HG03066 (cell line): ENCODE data around the gene BTF3L4.
"Not testable (repeated sequence)": the region's sequence is repeated elsewhere in the genome, so short reads cannot be mapped to it uniquely, and the experiment has no call there.

Source experiments
- ATAC-seq: cut with Tn5 transposase; IDR thresholded peaks from one replicate; pipeline ENCODE4 v1.9.1; 2021; ENCODE audit warnings: low read depth; ENCODE audit not compliant: unreplicated experiment

The BTF3L4 gene

DNA sequence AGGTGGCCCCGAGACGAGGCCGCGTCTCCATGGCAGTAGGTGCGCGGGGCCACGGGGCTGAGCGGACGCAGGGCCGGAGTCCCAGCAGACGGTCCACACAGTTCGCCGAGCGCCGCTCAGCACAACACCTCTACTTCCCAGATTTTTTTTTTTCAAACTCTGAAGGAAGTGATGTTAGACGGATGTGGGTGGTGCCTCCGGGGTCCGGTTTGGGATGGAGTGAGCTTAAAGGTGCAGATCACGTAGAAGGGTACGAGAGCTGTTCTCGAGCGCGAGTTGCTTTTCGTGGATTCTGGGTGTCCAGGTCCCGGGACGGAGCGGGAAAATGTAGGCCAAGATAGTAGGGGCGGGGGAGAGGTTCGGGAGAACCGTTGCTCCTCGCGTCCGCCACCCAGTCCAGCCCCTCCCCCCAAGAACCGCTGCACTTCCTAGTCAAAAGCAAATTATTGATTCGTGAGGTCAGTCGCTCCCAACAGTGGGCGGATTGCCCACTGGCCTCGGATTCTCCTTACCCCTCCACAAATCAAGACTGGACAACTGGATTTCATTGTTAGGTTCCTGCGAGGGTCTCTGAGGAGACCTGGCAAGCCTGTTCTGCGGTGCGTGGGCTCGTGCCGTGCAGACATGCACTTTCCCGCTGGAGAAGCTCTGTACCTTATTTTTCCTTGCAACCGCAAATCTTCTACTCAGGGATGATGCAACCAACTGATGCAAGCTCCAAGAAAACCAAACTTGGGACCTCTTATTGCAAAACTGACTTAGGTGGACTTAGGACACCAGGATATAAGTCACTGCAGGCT, 829 bp upstream of the BTF3L4 start, which contains the start of gene TXNDC12:
TXNDC12 (minus strand) TSS at position 126 of the 800 bp plus-strand sequence; CDS start at position 31, 95 bp downstream.
- peak; percentile 49 for ATAC-seq

DNA sequence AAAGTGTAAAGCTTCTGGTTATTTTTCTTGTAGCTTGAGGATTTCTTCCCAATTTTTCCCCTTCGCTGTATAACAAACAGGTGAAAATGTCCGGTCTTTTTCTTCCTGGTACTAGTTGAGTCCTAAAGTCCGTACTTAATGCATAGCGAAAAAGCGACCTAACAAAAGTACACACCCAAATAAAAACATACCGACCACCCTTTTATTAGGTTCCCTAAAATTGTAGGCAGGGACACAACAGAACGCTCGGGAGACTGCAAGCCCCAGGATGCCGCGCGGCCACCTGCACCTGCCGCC, 281 bp upstream of the BTF3L4 start:
- no peak for ATAC-seq

DNA sequence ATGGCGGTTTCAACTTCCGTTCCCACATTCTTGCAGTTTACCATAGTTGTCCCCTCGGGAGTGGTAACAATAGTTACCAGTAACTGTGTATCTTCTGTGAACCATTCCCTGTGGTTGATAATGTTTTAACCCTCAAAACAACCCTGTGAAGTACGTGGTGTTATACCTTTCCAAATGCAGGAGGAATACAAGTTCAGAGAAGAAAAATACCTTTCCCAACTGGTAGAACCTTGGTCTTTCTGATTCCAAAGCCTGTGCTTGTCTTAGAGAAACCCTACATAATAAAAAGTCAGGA, 789 bp downstream of the BTF3L4 start:
- ATAC-seq: no peak

DNA sequence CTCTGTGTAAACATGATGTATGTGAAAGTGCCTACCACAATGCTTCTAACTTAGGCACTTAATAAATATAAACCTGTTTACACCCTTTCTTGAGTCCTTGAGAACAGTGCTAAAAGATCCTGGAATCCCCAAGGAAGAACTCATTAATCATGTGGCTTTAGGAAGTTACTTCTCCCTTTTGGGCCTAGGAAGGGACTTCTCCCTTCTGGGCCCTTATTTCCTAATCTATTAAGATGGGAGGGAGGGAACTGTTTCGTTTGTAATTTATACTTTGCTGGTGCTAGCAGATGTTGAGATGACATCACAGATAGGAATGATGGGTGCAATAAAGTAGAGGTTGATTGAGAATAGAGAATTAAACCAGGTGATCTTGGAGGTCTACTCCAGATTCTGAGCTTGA, 1.2 kb downstream of the BTF3L4 start:
- ATAC-seq: no peak

DNA sequence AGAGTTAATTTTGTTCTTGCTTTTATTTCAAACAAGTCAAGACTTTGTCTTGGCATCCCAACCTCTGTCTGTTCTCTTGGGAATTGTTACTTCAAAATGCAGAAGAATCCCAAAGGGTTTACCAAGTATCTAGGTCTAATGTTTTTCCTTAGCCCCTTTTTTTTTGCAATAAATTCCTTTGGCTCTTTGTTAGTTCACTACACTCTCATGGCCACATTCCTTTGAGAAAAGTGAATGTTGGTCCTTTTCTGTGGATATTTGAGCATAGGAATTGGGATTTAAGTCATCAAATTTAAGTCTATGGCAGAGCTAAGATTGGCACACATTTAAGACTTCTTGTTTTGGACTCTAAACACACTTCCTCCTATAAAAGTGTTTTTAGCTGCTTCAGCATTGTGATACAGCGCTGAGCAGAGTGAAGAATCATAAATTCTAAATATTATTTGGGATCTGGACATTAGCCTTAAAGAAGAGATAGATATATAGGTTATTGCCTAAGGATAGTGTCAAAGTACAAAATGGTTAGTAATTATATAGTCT, 1.9 kb downstream of the BTF3L4 start:
- no peak for ATAC-seq

DNA sequence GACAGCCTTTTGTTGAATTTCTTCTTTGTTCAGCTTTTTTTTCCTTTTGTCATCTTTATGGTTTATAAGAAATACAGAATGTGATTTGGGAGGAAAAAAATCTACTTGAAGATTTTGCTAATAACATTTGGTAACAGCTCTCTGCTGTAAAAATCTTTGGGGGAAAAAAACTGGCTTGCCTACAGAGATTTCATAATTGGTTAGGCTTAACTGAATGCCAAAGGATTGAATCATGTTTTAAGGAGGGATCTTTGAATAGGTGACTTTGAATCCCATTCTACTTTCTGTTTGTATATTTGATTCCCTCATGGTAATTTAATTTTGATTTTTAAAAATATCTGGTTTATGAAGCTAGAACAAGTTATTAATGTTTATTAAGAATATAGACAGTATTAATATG, 3.2 kb downstream of the BTF3L4 start:
- no peak for ATAC-seq

DNA sequence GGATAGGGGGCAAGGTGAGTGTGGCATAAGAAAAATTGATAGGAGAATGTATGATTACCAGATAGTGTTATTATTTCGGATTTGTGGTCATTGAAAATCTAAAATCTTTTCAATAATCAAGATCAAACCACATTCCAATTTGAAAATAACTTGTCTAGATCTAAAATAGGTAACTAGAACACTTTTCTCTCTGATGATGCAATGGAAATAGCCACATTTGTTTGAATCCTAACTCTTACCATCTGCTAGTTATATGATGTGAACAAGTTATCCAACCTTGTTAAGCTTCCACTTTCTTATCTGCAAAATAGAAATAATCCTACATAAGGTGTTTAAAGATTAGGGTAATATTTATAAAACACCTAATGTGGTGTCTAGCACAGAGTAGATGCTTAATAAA, 3.8 kb downstream of the BTF3L4 start:
- no peak for ATAC-seq

DNA sequence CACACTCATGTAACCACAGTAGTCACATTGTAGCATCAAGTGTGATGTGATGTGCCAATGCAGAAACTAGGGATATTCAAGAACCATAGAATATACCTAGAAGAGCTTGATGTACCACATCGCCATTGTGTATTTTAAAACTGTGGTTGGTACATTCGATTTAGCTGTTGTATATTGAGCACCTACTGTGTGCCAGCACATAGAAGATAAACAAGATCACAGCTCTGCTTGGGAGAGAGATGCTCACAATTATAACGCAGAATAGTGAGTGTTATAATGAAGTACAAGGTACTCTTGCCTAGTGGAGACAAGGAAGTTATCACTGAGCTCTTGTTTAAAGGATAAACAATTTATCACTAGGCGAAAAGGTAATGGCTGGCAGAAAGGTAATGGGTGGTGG, 4.7 kb downstream of the BTF3L4 start:
- ATAC-seq: no peak

DNA sequence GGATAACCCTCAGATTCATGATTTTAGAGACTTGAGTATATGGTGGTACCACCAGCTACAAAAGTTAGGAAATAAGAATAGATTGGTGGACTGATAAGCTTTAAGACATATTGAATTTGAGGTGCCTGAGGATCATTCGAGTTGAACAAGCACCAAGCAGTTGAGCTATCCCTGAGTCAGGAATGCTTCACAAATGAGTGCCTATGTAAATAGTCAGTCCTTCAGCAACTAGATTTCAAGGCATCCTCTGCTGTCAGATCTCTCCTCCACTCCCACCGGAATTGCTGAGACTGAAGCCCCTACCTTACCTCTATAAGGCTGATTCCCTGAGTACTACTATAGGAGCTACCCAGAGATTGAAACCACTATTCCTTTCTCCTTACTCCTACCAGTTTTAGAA, 7.1 kb downstream of the BTF3L4 start:
- ATAC-seq: no peak

DNA sequence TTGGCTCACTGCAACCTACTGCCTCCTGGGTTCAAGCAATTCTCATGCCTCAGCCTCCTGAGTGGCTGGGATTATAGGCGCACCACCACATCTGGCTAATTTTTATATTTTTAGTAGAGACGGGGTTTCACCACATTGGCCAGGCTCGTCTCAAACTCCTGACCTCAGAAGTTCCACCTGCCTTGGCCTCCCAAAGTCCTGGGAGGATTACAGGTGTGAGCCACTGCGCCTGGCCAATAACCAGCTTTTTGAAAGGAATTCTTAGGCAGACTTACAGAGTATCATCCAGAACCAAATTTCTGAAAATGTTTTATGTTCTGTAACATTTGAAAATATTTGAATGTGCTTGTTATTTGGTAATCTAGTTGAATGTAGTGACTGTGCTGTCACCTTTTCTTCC, 14.6 kb downstream of the BTF3L4 start:
- ATAC-seq: no peak

DNA sequence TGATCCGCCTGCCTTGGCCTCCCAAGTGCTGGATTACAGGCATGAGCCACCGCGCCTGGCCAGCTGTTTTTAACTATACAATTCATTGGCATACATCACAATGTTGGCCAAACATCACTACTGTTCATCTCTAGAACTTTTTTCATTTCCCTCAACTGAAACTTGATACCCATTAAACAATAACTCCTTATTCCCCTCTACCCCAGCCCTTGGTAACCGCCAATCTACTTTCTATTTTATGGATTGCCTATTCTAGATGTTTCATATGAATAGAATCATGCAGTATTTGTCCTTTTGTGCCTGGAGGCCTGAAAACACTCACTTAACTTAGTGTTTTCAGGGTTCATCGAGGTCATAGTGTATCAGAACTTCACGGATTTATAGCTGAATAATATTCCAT, 16.2 kb downstream of the BTF3L4 start:
- no peak for ATAC-seq

DNA sequence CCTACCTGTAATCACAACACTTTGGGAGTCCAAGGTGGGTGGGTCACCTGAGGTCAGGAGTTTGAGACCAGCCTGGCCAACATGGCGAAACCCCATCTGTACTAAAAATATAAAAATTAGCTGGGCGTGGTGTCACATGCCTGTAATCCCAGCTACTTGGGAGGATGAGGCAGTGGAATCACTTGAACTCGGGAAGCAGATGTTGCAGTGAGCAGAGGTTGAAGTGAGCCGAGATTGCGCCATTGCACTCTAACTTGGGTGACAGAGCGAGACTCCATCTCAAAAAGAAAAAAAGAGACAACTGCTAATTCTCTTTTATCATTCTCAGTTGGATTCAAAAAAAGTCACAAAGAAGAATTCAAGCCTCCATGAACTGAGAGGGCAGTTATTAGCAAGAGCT, 21.2 kb downstream of the BTF3L4 start:
- ATAC-seq: not testable (repeated sequence)

DNA sequence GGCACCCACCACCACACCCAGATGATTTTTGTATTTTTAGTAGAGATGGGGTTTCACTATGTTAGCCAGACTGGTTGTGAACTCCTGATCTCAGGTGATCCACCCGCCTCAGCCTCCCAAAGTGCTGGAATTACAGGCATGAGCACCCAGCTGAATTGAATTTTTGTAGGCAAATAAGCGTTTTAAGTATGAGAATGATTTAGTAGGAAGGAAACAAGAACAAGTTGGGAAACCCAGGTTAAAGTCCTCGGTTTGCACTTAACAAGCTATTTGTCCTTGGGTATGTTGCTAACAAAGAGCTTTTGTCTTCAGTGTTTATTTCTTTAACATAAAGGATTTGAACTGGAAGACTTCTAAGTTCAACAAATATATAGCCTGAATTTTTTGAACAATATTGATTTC, 23.9 kb downstream of the BTF3L4 start:
- ATAC-seq: no peak

DNA sequence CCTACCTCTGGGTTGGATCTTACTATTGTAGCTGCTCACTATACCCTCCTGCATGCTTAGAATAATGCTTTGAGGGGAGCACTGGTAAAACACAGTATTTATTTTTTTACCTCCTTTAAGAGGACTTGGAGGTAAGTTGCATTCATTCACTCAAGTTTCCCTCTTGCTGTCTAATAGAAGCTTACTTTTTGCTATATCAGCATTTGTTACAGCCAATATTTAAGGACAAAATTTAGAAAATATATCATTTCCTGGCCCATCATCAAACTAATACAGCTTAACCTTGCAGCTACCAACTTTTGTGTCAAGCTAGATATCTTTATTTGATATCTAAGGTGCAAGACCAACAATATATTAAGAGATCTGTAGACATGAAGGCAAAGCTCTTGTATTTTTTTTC, 31.8 kb downstream of the BTF3L4 start:
- ATAC-seq: not testable (repeated sequence)

DNA sequence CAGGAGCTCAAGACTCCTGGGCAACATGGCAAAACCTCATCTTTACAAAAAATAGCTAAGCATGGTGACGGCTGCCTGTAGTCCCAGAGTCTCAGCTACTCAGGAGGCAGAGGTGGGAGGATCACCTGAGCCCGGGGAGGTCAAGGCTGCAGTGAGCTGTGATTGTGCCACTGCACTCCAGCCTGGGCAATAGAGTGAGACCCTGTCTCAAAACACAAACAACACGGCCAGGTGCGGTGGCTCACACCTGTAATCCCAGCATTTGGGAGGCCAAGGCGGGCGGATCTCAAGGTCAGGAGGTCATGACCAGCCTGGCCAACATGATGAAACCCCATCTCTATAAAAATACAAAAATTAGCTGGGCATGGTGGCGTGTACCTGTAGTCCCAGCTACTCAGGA, 38.2 kb downstream of the BTF3L4 start:
- not testable (repeated sequence) for ATAC-seq

DNA sequence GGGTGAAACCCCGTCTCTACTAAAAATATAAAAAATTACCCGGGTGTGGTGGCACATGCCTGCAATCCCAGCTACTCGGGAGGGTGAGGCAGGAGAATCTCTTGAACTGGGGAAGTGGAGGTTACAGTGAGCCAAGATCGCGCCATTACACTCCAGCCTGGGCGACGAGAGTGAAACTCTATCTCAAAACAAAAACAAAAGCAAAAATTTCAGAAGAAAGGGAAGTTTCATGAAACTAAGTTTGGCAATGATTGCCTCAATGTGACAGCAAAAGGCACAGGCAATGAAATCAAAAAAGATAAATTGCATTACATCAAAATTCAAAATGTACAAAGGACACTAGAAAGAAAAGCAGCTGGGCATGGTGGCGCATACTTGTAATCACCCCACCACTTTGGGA, 40.1 kb downstream of the BTF3L4 start:
- ATAC-seq: no peak

DNA sequence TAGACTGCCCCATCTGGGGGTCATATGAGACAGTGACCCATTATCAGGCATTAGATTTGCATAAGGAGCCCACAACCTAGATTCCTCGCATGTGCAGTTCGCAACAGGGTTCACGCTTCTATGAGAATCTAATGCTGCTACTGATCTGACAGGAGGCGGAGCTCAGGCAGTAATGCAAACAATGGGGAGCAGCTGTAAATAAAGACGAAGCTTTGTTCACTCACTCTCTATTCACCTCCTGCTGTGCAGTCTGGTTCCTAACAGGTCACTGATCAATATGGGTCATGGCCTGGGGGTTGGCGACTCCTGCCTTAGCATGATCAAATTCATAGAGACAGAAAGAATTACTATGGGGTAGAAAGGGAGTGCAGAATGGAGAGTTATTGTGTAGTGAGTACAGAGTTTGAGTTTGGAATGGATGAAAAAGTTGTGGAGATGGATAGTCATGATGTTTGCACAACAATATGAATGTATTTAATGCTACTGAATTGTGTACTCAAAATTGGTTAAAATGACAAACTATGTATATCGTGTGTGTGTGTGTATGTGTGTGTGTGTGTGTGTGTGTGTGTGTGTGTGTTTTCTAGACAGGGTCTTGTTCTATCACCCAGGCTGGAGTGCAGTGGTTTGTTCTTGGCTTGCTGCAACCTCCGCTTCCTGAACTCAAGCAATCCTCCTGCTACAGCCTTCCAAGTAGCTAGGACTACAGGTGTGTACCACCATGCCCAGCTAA, 42.2 kb downstream of the BTF3L4 start:
- no peak for ATAC-seq

DNA sequence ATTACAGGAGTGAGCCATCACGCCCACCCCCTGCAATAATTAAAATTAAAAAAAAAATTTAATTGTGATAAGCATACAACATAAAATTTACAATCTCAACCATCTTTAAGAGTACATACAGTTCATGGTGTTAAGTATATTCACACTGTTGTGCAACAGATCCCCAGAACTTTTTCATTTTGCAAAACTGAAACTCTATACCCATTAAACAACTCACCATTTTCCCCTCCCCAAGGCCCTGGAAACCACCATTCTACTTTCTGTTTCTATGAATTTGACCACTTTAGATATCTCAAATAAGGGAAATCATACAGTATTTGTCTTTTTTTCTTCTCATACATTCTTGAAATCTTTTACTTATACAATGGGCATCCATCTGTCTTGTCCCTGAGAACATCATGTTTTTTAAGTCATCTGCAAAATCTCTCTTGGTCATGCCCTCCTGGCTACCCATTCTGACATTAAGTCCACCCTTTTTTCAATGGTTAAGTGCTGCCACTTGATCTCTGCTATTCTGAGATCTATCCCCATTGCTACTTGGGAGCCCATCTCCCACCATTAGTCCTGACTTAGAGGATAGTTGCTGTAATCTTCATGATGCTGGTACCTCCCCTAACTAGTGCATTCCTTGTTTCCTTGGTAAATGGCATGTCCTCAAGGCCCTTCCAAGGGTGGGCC, 46.4 kb downstream of the BTF3L4 start:
- ATAC-seq: no peak

DNA sequence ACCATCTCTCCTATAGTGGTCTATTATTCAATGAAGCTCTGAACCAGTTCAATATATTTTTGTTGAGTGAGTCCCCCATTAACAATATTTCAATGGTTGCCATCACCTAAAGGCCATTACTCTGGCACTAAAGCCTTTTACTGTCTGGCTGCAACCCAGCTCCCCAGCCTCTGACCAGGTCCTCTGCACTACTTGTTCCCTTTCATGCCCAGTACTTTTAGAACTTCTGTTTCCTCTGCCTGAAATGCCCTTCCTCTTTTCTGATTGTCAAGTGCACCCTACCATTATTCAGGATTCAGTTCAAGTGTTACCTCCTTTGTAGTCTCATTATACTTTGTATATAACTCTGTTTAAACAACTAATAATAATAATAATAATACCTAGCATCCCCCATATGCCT, 55.4 kb downstream of the BTF3L4 start:
- no peak for ATAC-seq

DNA sequence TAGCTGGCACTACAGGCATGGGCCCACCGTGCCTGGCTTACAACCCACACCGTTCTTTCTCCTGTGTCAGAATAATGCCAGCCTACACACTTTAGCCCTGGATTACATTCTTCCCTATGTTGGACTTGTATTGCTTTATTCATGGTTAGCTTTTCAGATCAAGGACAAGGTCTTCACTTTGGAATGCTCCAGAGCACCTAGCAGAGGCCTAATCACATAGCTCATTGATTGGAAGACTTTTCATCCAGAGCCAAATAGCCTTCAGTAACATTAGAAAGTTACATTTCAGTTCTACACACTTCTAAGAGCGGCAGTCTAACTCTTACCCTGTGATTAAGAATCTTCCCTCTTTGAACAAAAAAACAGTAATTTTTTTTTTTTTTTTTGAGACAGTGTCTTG, 56.4 kb downstream of the BTF3L4 start:
- ATAC-seq: no peak

DNA sequence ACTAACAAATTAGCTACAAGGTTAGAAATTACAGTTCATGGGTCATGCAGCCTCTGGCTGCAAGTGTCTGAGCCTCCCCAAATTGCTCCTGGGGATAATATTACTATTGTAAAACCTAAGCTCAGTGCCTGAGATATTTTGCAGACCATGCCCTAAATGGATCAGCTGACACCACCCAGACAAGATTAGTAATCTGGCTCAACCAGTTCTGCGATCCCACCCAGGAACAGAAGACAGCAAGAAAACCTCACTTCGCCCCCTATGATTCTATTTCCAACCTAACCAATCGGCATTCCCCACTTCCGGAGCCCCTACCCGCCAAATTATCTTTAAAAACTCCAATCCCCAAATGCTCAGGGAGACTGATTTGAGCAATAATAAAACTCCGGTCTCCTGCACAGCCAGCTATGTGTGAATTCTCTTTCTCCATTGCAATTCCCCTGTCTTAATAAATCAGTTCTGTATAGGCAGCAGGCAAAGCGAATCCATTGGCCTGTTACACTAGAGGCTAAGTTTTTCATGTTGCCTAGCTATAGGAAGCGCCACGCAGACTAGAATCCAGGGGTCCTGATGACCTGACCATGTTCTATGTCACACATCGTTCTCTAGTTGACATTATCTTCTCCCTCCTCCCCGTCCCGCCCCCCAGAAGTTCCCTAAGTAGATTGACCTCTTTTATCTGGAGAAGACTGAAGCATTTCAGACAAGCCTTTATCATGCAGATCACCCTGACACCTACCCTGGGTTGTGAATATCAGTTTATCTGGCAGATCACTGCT, 63.4 kb downstream of the BTF3L4 start:
- no peak for ATAC-seq
